ENCODE data around the gene RNU5D-1.
A peak's percentile ranks its signal among the peaks of the same experiment; 100 is the strongest.
"Not testable (repeated sequence)": the region's sequence is repeated elsewhere in the genome, so short reads cannot be mapped to it uniquely, and the experiment has no call there.

Gene RNU5D-1

GRCh38 chr1:44730741-44731512, at the start of gene RNU5D-1:
TSS of gene RNU5D-1 (minus strand) at chr1:44731170.
- peak; percentile 91 to 93 for DNase-seq (ENCODE audit: low read depth in 2 of 2, low spot score in 1 of 2)

- DNase-seq (ENCODE audit: low read depth in 2 of 2, low spot score in 1 of 2), result no peak
Measured at GRCh38 chr1:44780583-44781121, 49.7 kb upstream of the RNU5D-1 start.

- no peak for DNase-seq (ENCODE audit: low read depth in 2 of 2, low spot score in 1 of 2)
Measured at GRCh38 chr1:44778705-44779576, 48.0 kb upstream of the RNU5D-1 start.

GRCh38 chr1:44777969-44778635, 47.1 kb upstream of the RNU5D-1 start:
- no peak for DNase-seq (ENCODE audit: low read depth in 2 of 2, low spot score in 1 of 2)

GRCh38 chr1:44777547-44777946, 46.6 kb upstream of the RNU5D-1 start:
- DNase-seq (ENCODE audit: low read depth in 2 of 2, low spot score in 1 of 2), result no peak

- DNase-seq (ENCODE audit: low read depth in 2 of 2, low spot score in 1 of 2), result no peak
Measured at GRCh38 chr1:44776730-44777068, 45.7 kb upstream of the RNU5D-1 start.

GRCh38 chr1:44775930-44776729, 45.2 kb upstream of the RNU5D-1 start:
- no peak for DNase-seq (ENCODE audit: low read depth in 2 of 2, low spot score in 1 of 2)

GRCh38 chr1:44775078-44775929, 44.3 kb upstream of the RNU5D-1 start, which contains the start of gene RPS8:
TSS of gene RPS8 (plus strand) at chr1:44775540. CDS start at chr1:44775597, 57 bp downstream.
- peak; percentile 78 to 84 for DNase-seq (ENCODE audit: low read depth in 2 of 2, low spot score in 1 of 2)

GRCh38 chr1:44766421-44766820, 35.5 kb upstream of the RNU5D-1 start:
- not testable (repeated sequence) for DNase-seq (ENCODE audit: low read depth in 2 of 2, low spot score in 1 of 2)

- no peak for DNase-seq (ENCODE audit: low read depth in 2 of 2, low spot score in 1 of 2)
Measured at GRCh38 chr1:44760876-44761275, 29.9 kb upstream of the RNU5D-1 start.

GRCh38 chr1:44759077-44759476, 28.1 kb upstream of the RNU5D-1 start:
- DNase-seq (ENCODE audit: low read depth in 2 of 2, low spot score in 1 of 2), result no peak

- DNase-seq (ENCODE audit: low read depth in 2 of 2, low spot score in 1 of 2), result no peak
Measured at GRCh38 chr1:44757420-44757819, 26.4 kb upstream of the RNU5D-1 start.

GRCh38 chr1:44747878-44748277, 16.9 kb upstream of the RNU5D-1 start:
- DNase-seq (ENCODE audit: low read depth in 2 of 2, low spot score in 1 of 2), result no peak

- no peak for DNase-seq (ENCODE audit: low read depth in 2 of 2, low spot score in 1 of 2)
Measured at GRCh38 chr1:44743211-44743610, 12.2 kb upstream of the RNU5D-1 start.

- DNase-seq (ENCODE audit: low read depth in 2 of 2, low spot score in 1 of 2), result no peak
Measured at GRCh38 chr1:44740179-44740617, 9.2 kb upstream of the RNU5D-1 start.

- DNase-seq (ENCODE audit: low read depth in 2 of 2, low spot score in 1 of 2), result peak; percentile 86 to 93
Measured at GRCh38 chr1:44739307-44740178, 8.6 kb upstream of the RNU5D-1 start, which contains the start of gene KIF2C. TSS of gene KIF2C (plus strand) at chr1:44739837. CDS start at chr1:44739933, 96 bp downstream.

- DNase-seq (ENCODE audit: low read depth in 2 of 2, low spot score in 1 of 2), result not testable (repeated sequence)
Measured at GRCh38 chr1:44738953-44739306, 8.0 kb upstream of the RNU5D-1 start.

GRCh38 chr1:44735992-44736391, 5.0 kb upstream of the RNU5D-1 start:
- DNase-seq (ENCODE audit: low read depth in 2 of 2, low spot score in 1 of 2), result no peak

- no peak for DNase-seq (ENCODE audit: low read depth in 2 of 2, low spot score in 1 of 2)
Measured at GRCh38 chr1:44733784-44734183, 2.8 kb upstream of the RNU5D-1 start.
